H9 (cell line): ENCODE data around the gene SESTD1. TPM values are rescaled to one million over a fixed set of nuclear protein-coding genes. Genes with fewer than 3 reads are reported as not detected.

ENCODE experiments used
- DNase-seq: peaks from one replicate; pipeline ENCODE4 v3.0.0-alpha.2; 2017
- H2AFZ ChIP-seq: one replicate; pipeline ENCODE4 v1.6.1; 2013; ENCODE audit warnings: mild to moderate bottlenecking, low read length, control low read depth, moderate library complexity
- H2AK5ac ChIP-seq: 2 replicates; pipeline ENCODE4 v1.6.1; 2013; ENCODE audit warnings: low read length, control low read depth, mixed read lengths; ENCODE audit not compliant: insufficient read length
- H2BK120ac ChIP-seq: one replicate; pipeline ENCODE4 v1.6.1; 2013; ENCODE audit warnings: low read depth, mild to moderate bottlenecking, low read length, control low read depth, inconsistent platforms; ENCODE audit not compliant: poor library complexity, severe bottlenecking
- H2BK12ac ChIP-seq: 2 replicates; pipeline ENCODE4 v1.6.1; 2013; ENCODE audit warnings: low read length, control low read depth, mixed read lengths, low read depth; ENCODE audit not compliant: insufficient read length
- H2BK15ac ChIP-seq: 2 replicates; pipeline ENCODE4 v1.6.1; 2013; ENCODE audit warnings: low read depth, low read length, control low read depth
- H2BK20ac ChIP-seq: one replicate; pipeline ENCODE4 v1.6.1; 2013; ENCODE audit warnings: low read depth, mild to moderate bottlenecking, low read length, control low read depth, inconsistent platforms; ENCODE audit not compliant: poor library complexity, severe bottlenecking
- H2BK5ac ChIP-seq: 2 replicates; pipeline ENCODE4 v1.6.1; 2013; ENCODE audit warnings: low read length, control low read depth, mixed read lengths; ENCODE audit not compliant: insufficient read length
- H3K14ac ChIP-seq: 2 replicates; pipeline ENCODE4 v1.6.1; 2013; ENCODE audit warnings: low read length, control low read depth; ENCODE audit not compliant: insufficient read depth
- H3K18ac ChIP-seq: 2 replicates; pipeline ENCODE4 v1.6.1; 2013; ENCODE audit warnings: low read depth, mild to moderate bottlenecking, mixed read lengths, low read length, control low read depth; ENCODE audit not compliant: insufficient read length
- H3K23ac ChIP-seq: 2 replicates; pipeline ENCODE4 v1.6.1; 2013; ENCODE audit warnings: low read length, control low read depth, mixed read lengths, low read depth; ENCODE audit not compliant: insufficient read length
- H3K23me2 ChIP-seq: 2 replicates; pipeline ENCODE4 v1.6.1; 2013; ENCODE audit warnings: low read depth, mild to moderate bottlenecking, mixed read lengths, low read length, control low read depth; ENCODE audit not compliant: insufficient read length, poor library complexity, severe bottlenecking
- H3K27ac ChIP-seq: 2 replicates; pipeline ENCODE4 v1.5.1; 2013; ENCODE audit warnings: low read length, control low read depth, mixed read lengths, low read depth; ENCODE audit not compliant: insufficient read length
- H3K27me3 ChIP-seq: 2 replicates; pipeline ENCODE4 v1.6.1; 2013; ENCODE audit warnings: low read length, control low read depth, inconsistent platforms; ENCODE audit not compliant: insufficient read depth
- H3K4ac ChIP-seq: 2 replicates; pipeline ENCODE4 v1.6.1; 2013; ENCODE audit warnings: low read depth, mild to moderate bottlenecking, control low read depth, inconsistent platforms, low read length, moderate library complexity
- H3K4me1 ChIP-seq: 2 replicates; pipeline ENCODE4 v1.6.1; 2013; ENCODE audit warnings: low read length, control low read depth, inconsistent platforms; ENCODE audit not compliant: insufficient read depth
- H3K4me2 ChIP-seq: 2 replicates; pipeline ENCODE4 v1.6.1; 2013; ENCODE audit warnings: low read length, control low read depth, mixed read lengths; ENCODE audit not compliant: insufficient read length, insufficient read depth
- H3K56ac ChIP-seq: 2 replicates; pipeline ENCODE4 v1.6.1; 2013; ENCODE audit warnings: low read depth, mild to moderate bottlenecking, mixed read lengths, low read length, control low read depth; ENCODE audit not compliant: insufficient read length
- H3K79me1 ChIP-seq: 2 replicates; pipeline ENCODE4 v1.6.1; 2013; ENCODE audit warnings: low read depth, mild to moderate bottlenecking, moderate library complexity, low read length, control low read depth, inconsistent platforms; ENCODE audit not compliant: insufficient read depth, poor library complexity, severe bottlenecking
- H3K79me2 ChIP-seq: 2 replicates; pipeline ENCODE4 v1.6.1; 2013; ENCODE audit warnings: low read length, control low read depth, inconsistent platforms; ENCODE audit not compliant: insufficient read depth
- H3K9ac ChIP-seq: 2 replicates; pipeline ENCODE4 v1.6.1; 2013; ENCODE audit warnings: low read length, control low read depth, mixed read lengths; ENCODE audit not compliant: insufficient read length; ENCODE audit errors: extremely low read depth
- H3K9me3 ChIP-seq: one replicate; pipeline ENCODE4 v1.6.1; 2013; ENCODE audit warnings: low read depth, low read length, inconsistent platforms; ENCODE audit not compliant: control insufficient read depth
- H3T11ph ChIP-seq: one replicate; pipeline ENCODE4 v1.6.1; 2013; ENCODE audit warnings: mild to moderate bottlenecking, low read length, control low read depth, inconsistent platforms
- H4K20me1 ChIP-seq: one replicate; pipeline ENCODE4 v1.6.1; 2013; ENCODE audit not compliant: control insufficient read depth, insufficient read length, insufficient read depth
- H4K5ac ChIP-seq: 2 replicates; pipeline ENCODE4 v1.6.1; 2013; ENCODE audit warnings: low read depth, mild to moderate bottlenecking, mixed read lengths, low read length, control low read depth; ENCODE audit not compliant: insufficient read length
- H4K8ac ChIP-seq: replicated peaks from 2 replicates; pipeline ENCODE4 v1.6.1; 2013; ENCODE audit warnings: low read length, control low read depth, mixed read lengths, low read depth; ENCODE audit not compliant: insufficient read length
- H4K91ac ChIP-seq: 2 replicates; pipeline ENCODE4 v1.6.1; 2013; ENCODE audit warnings: low read depth, mild to moderate bottlenecking, moderate library complexity, mixed read lengths, low read length, control low read depth; ENCODE audit not compliant: insufficient read length
- H3K27ac Mint-ChIP-seq, 3 experiments: 2 replicates in 2 of 3; 3 replicates in 1 of 3; pipeline ENCODE4 v1.8.0; 2020 to 2021; ENCODE audit warnings: mixed read lengths in 3 of 3, mild to moderate bottlenecking in 1 of 3, moderate library complexity in 1 of 3
- H3K27me3 Mint-ChIP-seq: 2 replicates; pipeline ENCODE4 v1.8.0; 2021; ENCODE audit warnings: low read depth, mild to moderate bottlenecking, moderate library complexity, mixed read lengths
- H3K36me3 Mint-ChIP-seq, 3 experiments: 2 replicates in 2 of 3; 3 replicates in 1 of 3; pipeline ENCODE4 v1.8.0; 2020 to 2021; ENCODE audit warnings: low read depth in 3 of 3, mixed read lengths in 3 of 3; ENCODE audit not compliant: insufficient read depth in 1 of 3
- H3K4me1 Mint-ChIP-seq, 2 experiments: 2 replicates each; pipeline ENCODE4 v1.8.0; 2020; ENCODE audit warnings: mixed read lengths in 2 of 2
- H3K4me3 Mint-ChIP-seq, 2 experiments: 2 replicates in 1 of 2; 3 replicates in 1 of 2; pipeline ENCODE4 v1.8.0; 2020 to 2021; ENCODE audit warnings: mild to moderate bottlenecking in 2 of 2, mixed read lengths in 2 of 2, moderate library complexity in 1 of 2
- H3K9me3 Mint-ChIP-seq, 2 experiments: 2 replicates in 1 of 2; 3 replicates in 1 of 2; pipeline ENCODE4 v1.8.0; 2020; ENCODE audit warnings: mild to moderate bottlenecking in 2 of 2, mixed read lengths in 2 of 2, moderate library complexity in 1 of 2
- WGBS: extraction: QIAGEN DNeasy Blood & Tissue Kit; methylation state at CpG from one replicate; pipeline ENCODE4 v1.1.7; 2013; ENCODE audit warnings: missing lambda C conversion rate, low lambda C conversion rate, mixed read lengths; ENCODE audit not compliant: insufficient read length; ENCODE audit errors: extremely low coverage; 5-methylcytosine and 5-hydroxymethylcytosine counted together
- total RNA-seq: library from RNA; stranded (reverse); gene quantifications from 2 replicates; pipeline ENCODE4 v1.2.1, GENCODE V29; 2021
- TF ChIP-seq, protein P1 (sequence below): fragments of 200-600 bp; sonication (generic); conservative IDR thresholded peaks from 3 replicates; pipeline ENCODE4 v1.8.0; 2021; ENCODE audit warnings: antibody characterized with exemption, mild to moderate bottlenecking

SESTD1 gene
- total RNA-seq, 1 experiment from 2014 or later = 44.4 TPM

DNA sequence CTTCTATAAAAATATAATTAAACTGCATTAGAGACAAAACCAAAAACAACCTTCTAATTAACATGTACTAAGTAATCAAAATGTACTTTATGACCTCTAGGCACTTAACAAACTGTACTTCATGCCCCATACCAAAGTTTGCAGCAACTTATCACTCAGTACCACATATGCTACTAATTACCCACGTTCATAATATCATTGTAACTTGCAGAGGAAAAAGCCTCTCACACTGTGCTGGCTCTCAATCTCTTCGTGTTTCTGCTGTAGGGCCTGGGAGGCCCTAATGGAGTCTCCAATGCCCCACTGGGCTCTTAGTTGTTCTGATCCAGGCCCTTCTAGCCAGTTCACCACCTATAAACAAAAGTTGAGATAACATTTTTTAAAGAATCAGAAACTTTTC is 132.6 kb downstream of the SESTD1 start:
- TF ChIP-seq, protein P1, sequence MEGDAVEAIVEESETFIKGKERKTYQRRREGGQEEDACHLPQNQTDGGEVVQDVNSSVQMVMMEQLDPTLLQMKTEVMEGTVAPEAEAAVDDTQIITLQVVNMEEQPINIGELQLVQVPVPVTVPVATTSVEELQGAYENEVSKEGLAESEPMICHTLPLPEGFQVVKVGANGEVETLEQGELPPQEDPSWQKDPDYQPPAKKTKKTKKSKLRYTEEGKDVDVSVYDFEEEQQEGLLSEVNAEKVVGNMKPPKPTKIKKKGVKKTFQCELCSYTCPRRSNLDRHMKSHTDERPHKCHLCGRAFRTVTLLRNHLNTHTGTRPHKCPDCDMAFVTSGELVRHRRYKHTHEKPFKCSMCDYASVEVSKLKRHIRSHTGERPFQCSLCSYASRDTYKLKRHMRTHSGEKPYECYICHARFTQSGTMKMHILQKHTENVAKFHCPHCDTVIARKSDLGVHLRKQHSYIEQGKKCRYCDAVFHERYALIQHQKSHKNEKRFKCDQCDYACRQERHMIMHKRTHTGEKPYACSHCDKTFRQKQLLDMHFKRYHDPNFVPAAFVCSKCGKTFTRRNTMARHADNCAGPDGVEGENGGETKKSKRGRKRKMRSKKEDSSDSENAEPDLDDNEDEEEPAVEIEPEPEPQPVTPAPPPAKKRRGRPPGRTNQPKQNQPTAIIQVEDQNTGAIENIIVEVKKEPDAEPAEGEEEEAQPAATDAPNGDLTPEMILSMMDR = no peak
- Histone ChIP-seq H3K23me2 (no peaks in the 10 kb centered on the region), H3K79me1 (no peaks in the 10 kb centered on the region), H3K4ac (no peak overlapping the region), H4K8ac (no peak overlapping the region), H3T11ph (no peak overlapping the region), H2BK120ac (no peak overlapping the region), H2BK20ac (no peak overlapping the region), H4K91ac (no peak overlapping the region), H3K18ac (no peak overlapping the region), H3K79me2 (no peaks in the 10 kb centered on the region), H3K9ac (no peak overlapping the region), H2AK5ac (no peak overlapping the region), H3K27me3 (no peaks in the 10 kb centered on the region), H3K56ac (no peak overlapping the region), H4K20me1 (no peaks in the 10 kb centered on the region), H2BK15ac (no peak overlapping the region), H2BK5ac (no peak overlapping the region), H3K23ac (no peak overlapping the region), H3K14ac (no peak overlapping the region), H2BK12ac (no peak overlapping the region), H2AFZ (no peak overlapping the region), H3K4me1 (no peaks in the 10 kb centered on the region), H3K4me2 (no peak overlapping the region), H3K27ac (no peak overlapping the region), H3K9me3 (no peaks in the 10 kb centered on the region), H4K5ac (no peak overlapping the region)
- Mint-ChIP-seq H3K27me3 (no peaks in the 10 kb centered on the region), H3K4me1 (no peaks in the 10 kb centered on the region), H3K27ac (no peak overlapping the region; a peak in 1 of 7 replicates), H3K4me3 (no peak overlapping the region), H3K36me3 (no peaks in the 10 kb centered on the region), H3K9me3 (no peaks in the 10 kb centered on the region)
- no peak for DNase-seq
- WGBS = no CpG with 5 or more reads among the region's 2 CpGs
